Inferior parietal cortex (tissue), 1 donor: ENCODE data around the gene MEGF11.

Experiments used
- DNase-seq: peaks from one replicate; pipeline ENCODE4 v3.0.0-alpha.2; 2016; ENCODE audit errors: extremely low spot score

Gene MEGF11

DNA sequence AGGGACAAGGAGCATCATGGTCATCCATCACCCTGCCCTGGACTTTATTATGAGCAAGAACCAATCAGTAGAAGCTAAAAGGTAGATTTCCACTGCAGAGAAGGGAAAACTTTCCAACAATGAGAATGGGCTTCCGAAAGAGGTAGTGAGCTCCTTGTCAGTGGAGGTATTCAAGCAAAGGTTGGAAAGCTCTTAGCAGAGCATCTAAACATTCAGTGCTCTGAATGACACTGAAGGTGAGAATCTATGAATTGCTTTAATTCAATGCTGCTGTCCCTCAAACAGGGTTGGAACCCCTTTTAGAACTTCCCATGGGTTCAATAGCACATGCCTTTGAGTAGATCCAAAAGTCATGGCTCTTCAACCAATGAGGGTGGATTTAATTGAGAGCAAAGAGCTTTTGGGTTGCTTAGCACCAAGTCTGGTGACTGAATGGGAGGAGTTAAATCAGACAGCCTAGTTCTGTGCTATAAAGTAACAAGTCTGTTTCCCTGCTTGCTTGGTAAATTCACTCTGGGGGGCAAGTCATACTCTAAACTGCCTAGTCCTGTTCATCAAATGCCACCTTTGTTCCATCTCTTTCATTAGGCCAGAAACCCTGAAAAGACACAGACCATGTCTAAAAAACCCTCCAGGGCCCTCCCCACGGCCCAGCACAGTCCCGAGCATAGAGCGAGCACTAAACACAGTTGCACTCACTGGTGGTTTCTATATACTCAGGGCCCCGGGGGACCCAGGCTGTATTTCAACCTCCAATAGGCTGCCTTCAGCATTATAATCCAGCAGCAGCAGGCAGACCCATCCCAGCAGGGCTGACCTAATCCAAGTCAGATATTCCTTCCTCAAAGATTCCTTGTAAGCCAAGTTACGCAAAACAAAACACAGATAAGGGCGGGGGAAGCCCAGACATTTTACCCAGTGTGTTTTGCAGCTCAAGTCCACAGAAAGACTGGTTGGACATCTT is 161.2 kb downstream of the MEGF11 start:
- DNase-seq: no peak

GRCh38 chr15:66089509-66089908 is 164.0 kb downstream of the MEGF11 start:
- no peak for DNase-seq

DNA sequence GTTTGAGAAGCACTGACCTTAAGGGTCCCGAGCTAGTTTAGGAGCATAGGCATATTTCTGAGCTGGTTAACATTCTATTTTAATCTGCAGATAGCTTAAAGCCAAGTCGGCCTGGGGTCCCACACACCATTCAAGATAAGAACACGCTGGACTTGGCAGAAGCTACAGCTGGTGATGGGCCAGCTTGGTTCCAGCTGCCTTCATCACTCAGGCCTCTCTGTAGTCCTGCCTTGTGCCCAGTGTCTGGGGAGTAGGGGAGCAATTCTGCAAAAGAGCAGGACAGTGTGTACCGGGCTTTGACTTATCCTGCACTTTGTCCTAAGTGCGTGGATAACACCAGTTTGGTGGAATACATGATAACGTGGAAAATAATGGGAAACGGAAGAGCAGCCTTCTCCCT is 164.5 kb downstream of the MEGF11 start:
- no peak for DNase-seq

GRCh38 chr15:66085128-66085527 is 168.4 kb downstream of the MEGF11 start:
- DNase-seq: no peak

GRCh38 chr15:66084704-66085103 is 168.8 kb downstream of the MEGF11 start:
- DNase-seq: no peak

DNA sequence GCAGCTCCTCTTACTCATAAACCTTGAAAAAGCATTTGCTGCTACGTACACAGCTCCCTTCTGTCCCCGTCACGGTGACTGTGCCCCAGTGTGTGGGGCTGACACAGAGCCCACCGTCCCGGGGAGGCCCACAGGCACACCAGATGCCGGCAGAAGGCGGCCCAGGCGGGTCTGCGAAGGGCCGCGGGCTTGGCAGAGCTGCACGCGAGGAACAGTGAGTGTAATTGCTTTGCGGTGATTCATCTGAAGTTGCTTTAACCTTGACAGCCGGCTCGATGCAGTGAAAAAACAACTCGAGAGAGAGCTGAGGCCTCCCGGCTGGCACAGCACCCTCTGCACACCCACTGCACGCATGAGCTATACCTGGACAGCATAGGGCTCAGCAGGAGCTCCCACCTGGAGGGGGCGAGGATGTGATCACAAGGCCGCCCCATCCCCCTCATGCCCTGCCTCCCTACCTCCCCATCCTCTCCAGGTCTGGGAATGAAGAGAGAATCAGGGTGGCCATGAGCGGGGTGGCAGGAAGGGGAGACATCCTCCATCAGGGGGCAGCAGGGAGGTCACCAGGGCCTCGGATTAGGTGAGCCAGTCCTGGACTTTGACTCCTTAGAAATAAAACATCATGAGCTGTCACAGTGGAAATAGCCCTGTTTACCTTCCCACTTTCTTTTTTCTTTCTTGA is 172.7 kb downstream of the MEGF11 start:
- no peak for DNase-seq

DNA sequence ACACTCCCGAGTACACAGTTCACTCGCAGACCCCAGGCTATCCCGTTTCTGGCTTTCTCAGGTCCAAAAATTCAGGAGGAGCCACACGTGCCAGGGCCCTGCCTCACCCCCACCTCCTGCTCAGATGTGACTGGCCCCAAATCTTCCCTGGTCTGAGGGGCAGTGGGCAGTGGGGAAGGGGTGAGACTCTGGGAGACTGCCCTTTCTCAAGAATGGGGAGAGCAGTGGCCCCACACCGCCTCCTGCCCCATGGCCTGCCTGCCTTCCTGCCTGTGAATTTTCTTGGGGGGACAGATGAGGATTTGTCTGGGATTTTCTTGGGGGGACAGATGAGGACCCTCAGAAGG is 174.6 kb downstream of the MEGF11 start:
- DNase-seq: no peak

- DNase-seq: no peak
Measured at GRCh38 chr15:66078196-66078928, 175.2 kb downstream of the MEGF11 start.

- no peak for DNase-seq
Measured at GRCh38 chr15:66077320-66077663, 176.3 kb downstream of the MEGF11 start.

GRCh38 chr15:66076591-66077319 is 176.8 kb downstream of the MEGF11 start:
- DNase-seq: no peak

DNA sequence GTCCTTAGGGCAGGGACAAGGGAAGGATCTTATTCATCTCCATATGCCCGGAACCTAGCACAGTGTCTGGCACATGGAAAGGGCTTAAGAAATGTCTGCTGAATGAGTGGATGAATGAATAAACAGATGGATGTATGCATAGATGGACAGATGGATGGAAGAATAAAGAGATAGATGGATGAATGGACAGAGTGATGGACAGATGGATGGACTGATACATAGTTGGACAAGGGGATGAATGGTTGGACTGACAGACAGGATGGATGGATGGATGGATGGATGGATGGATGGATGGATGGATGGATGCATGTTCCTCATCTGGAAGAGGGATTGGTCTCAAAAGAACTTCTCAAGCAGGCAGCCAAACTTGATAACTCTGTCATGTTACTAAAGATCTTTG is 177.6 kb downstream of the MEGF11 start:
- no peak for DNase-seq

DNA sequence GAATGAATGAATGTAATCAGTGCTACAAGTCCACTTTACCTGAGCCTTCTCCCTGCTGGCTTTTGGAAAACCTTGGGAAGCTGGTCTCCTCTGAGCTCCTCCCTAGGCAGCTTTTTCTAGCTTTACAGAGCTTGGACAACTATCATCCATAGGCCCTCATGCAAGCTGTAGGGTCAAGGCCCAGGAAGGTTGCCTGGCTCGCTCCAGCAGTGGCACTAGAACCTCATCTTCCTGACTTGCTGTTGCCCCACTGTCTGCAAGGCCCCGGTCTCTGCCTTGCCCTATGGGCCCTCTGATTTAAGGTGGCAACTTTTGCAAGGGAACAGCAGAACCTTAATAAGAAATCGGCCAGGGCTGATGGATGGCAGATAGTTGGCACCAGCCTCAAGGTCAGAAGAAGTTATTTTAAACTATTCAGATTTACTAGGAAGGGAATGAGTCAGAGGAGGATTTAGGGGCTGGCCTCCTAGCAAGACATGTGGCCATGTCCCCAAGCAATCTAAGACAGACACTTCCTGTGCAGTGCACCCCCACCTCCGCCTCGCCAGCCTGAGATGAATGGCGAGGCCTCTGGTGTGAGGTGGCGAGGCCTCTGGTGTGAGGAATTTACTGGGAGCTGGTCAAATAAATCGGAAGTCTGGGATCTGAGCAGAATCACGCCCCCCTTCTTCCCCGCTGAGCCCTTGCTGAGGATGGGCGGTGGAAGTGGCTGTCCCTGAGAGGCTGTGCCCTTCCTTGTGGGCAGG is 180.8 kb downstream of the MEGF11 start:
- no peak for DNase-seq

- no peak for DNase-seq
Measured at GRCh38 chr15:66071921-66072295, 181.6 kb downstream of the MEGF11 start.

DNA sequence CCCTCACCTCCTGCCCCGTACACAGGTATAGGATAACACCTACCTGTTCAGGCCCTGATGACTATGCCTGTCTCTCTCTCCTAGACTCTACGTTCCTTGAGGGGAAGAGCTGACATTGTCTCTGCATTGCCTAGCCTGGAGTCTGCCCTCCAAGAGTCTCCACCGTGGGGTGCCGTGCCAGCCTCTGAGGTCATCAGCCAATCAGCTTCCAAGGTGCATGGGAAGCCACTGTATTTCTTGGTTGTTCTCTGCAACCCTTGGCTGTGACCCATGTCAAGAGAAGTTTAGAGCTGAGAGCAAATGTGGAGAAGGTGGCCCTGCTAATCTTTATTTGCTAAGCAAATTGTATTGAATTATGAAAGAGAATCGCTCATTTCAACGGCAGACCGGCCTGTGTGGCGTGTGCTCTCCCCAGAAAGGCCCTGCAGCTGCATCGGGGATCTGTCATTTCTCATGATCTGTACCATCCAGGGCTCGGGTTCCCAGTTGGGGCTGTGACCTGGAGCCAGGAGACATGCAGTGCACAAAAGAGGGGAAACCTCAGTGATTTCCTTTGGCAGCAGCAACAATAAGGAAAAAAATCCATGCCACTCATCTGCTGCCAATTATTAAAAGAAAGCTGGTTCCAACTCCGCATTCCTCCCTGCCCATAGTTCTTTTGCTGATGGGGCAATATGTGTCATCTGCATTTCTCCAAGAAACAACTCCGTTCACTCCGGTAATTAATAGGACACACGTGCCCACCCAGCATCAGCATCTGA is 182.2 kb downstream of the MEGF11 start:
- DNase-seq: no peak

- no peak for DNase-seq
Measured at GRCh38 chr15:66070220-66070934, 183.2 kb downstream of the MEGF11 start.

DNA sequence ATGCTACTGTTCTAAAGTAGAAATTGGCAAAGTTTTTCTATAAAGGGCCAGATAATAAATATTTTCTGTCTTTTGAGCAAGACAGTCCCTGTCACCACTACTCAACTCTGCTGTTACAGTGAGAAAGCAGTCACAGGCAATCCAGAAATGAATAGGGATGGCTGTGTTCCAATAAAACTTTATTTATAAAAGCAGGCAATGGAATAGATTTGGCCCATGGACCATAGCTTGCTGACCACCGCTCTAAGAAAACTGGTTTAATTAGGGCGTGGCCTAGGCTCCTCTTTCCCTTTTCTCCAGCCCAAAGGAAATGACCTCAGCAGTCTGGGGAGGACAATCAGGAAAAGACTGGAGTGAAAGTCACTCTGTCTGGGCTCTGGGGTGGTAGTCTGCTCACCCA is 183.8 kb downstream of the MEGF11 start:
- no peak for DNase-seq

GRCh38 chr15:66068801-66069200 is 184.7 kb downstream of the MEGF11 start:
- DNase-seq: no peak

- no peak for DNase-seq
Measured at GRCh38 chr15:66067687-66068086, 185.9 kb downstream of the MEGF11 start.

GRCh38 chr15:66066481-66066880 is 187.1 kb downstream of the MEGF11 start:
- DNase-seq: no peak

- no peak for DNase-seq
Measured at GRCh38 chr15:66066005-66066404, 187.5 kb downstream of the MEGF11 start.
